ENCODE measurements around the gene PARP2.

Gene PARP2

DNA sequence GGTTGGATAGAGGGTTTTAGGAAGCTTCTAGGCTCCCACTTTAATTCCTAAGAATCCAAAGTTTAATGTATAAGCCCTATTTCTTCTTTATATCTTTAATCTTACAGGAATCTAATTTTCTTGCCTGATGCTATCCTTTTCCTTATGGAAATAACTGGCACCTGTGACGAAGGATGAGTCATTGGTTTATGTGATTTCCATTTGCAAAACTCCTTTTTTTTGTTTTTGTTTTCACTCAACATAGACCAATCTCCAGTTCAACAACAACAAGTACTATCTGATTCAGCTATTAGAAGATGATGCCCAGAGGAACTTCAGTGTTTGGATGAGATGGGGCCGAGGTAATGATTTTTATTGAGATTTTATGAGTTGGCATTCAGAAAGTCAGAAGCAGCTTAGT lies 6.8 kb downstream of the PARP2 start:
- DNase-seq: no peak

DNA sequence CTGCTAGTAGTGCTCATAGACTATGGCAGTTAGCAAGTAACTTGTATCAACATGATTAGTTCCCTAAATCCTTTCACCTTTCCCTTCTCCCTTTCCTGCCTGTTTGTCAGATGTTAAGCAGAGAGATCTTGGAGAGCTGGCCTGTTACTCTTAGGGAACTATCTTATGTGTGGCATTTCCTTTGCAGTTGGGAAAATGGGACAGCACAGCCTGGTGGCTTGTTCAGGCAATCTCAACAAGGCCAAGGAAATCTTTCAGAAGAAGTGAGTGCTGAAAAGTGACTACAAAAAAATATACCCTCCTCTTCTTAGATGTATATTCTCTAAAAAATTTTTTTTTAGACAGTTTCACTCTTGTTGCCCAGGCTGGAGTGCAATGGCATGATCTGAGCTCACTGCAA lies 7.4 kb downstream of the PARP2 start:
- DNase-seq: no peak

DNA sequence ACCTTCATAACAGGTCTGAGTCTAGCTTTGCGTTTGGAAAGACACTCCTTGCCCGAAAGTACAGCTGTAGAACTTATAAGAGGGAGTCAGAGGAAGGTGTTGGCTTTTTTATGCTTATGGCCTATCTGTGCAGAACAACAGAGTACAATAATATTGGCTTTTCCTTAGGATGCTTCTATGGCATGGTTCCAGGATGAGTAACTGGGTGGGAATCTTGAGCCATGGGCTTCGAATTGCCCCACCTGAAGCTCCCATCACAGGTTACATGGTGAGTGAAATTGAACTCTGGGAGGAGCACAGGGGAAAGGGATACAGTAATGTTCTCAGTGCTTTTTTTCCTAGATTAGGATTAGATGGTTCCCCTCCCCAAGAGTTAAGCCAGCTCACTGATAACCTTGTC lies 13.0 kb downstream of the PARP2 start:
- no peak for DNase-seq

DNA sequence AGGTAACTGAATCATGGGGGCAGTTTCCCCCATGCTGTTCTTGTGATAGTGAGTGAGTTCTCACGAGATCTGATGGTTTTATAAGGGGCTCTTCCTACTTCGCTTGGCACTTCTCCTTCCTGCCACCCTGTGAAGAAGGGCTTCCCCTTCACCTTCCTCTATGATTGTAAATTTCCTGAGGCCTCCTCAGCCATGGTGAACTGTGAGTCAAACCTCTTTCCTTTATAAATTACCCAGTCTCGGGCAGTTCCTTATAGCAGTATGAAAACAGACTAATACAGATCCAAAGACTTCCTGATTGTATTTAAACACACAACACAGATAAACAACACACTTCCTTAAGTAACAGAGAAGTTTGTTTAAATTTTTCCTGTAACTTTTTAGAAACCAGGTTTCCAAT lies 15.0 kb downstream of the PARP2 start:
- peak; percentile 37 to 49 for DNase-seq

DNA sequence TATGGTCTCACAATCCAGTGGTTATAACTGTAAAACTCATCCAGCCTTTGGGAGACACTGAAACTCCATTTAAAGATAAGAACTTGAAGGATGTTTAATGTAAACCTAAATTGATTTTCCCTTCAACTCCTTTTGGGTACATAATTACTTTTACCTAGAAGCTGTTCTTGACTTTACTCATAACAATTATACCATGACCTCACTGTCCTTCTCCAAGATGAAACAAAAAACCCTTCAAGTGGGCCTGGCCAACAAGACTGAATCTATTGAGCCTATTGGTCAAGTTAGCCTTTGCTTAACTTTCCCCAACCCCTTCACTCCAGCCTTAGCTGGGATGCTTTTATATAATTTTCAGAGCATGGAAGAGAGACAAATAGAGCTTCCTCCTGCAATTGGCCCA lies 22.5 kb downstream of the PARP2 start:
- no peak for DNase-seq

DNA sequence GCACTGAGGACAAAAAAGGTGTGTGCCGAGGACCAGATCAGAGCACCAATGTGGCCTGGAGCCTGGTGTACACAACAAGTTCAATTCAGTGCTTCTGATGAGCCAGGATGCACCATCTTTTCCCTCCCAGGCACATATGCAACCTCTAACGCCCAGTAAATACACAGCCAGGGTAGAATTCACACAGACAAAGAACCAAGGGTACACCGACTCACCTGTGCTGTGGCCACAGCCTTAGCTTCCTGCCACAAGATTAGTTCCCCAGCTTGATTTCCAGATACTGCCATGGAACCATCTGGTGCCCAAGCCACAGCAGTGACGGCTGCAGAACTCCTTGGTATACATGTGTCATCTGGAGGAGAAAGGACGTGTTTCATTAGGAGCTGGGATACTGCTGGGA lies 29.4 kb downstream of the PARP2 start:
- no peak for DNase-seq

DNA sequence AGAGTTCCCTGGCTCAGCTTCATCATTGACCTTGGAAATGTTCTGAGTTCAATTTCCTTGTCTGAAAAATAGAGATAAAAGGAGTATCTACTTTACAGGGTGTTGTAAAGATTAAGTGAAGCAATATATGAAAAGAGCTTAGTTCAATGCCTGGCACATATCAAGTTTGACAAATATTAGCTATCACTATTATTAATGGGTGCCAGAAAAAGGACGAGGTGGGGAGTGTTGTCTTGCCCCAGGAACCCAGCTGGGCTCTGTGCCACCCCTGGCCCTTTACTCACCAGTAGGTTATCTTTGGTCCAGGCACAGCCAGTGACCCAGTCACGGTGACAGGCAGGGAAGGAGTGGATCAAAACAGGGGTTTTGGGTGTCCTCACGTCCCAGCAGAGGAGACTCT lies 32.0 kb downstream of the PARP2 start:
- no peak for DNase-seq

DNA sequence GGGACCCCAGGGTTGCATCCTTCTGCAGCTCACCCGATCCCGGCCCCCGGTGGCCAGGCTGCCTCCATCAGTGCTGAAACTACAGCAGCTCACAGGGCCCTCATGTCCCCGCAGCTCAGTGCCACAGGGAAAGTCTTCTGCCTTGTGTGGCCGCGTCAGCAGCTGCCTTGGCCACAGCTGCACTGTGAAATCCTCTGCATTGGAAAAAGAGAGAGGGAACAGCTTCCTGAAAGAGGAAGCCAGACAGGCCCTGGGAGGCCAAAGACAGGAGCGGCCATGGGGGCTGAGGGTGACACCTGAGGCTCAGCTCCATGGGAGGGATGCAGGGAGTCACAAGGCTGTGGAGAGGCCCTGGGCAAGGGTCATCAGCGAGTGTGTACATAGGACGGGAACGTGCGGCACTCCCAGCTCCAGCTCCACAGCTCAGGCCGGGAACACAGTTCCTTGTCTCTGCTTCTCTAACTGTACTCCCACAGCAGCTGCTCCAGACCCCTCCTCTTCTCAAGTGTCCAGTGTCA lies 32.7 kb downstream of the PARP2 start:
- DNase-seq: no peak

DNA sequence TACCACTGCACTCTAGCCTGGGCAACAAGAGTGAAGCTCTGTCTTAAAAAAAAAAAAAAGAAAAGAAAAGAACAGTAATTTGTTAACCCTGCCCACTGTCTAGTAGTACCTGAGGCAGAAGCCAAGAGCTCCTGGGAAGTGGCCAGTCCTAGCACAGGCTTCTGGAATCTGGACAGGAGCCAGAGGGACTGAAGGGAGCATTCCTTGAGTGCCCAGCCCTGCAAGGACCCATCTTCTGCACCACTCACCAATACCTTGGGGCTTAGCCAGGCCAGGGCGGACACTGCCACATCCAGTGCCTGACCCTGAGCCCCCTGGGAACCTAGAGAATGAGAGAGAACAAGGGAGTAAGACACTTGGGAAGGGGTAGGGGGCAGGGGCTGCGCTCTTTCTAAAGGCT lies 33.7 kb downstream of the PARP2 start:
- no peak for DNase-seq

DNA sequence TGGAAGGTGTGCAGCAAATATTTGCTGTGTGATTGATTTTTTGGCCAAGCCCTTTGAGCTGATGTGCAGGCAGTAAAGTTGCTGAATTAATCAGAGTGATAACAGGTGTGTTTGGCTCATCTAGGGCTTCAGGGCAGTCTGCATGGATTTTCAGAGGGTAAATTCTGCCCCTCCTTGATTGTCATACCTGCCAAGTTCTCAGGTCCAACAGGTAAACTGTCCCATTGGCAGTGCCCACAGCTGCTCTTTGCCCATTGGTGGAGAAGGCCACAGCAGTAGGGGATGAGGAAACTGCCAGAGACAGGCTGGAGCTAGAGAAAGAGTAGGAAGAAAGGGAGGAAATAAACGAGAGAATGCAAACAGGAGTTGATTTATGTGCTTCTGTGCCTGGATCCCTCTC lies 36.3 kb downstream of the PARP2 start:
- no peak for DNase-seq

DNA sequence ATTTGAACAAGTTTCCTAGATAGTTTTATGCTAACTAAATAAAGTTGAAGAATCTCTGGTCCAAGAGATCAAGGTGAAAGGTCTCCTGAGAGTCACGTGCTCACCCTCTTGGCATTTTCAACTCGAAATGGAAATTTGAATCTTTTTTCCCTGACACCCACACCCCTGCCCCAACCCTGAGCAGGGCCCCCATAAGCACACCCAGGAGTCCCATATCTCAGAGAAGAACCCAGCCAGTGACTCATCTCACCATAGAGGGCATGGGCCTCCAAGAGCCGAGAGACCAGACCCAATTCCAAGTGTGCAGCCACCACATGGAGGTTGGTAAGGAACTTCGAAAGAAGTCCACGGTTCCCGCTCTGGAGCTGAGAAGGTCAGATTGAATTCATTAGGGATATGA lies 37.2 kb downstream of the PARP2 start:
- no peak for DNase-seq

DNA sequence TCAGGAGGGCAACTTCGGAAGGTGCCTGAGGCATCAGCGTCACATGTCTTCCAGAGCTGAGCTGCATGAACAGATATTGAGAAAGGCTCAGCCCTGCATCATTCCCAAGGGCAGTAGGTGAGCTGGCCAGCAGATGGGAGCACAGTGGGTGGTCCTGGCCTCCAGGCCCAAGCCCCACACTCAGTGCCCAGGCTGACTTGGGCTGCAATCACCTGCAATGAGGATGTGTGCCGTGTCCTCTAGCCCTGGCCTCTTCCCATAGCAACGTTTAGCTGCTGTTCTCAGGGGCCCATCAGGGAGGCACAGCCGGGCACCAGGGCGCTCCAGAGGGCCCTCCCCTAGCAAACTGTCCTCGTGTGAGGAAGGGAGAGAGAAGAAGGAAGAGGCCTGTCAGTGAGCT lies 37.9 kb downstream of the PARP2 start:
- no peak for DNase-seq

DNA sequence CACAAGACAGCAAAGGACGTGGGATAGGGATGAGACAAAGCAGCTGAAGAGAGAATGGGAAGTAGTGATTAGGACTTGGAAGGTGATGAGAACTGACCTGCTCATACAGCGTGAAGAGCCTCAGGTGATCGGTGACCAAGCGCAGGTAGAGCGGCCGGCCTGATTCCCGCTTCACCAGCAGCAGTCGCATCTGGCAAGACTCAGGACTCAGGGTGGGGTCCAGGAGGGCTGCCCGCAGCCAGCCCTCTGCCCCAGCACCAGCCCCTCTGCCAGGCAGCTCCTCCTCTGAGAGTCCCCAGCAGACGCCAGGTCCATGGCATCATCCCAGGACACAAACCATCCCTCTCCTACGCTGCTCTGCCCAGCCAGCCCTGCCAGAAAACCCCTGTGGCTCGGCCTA lies 39.1 kb downstream of the PARP2 start:
- DNase-seq: no peak

DNA sequence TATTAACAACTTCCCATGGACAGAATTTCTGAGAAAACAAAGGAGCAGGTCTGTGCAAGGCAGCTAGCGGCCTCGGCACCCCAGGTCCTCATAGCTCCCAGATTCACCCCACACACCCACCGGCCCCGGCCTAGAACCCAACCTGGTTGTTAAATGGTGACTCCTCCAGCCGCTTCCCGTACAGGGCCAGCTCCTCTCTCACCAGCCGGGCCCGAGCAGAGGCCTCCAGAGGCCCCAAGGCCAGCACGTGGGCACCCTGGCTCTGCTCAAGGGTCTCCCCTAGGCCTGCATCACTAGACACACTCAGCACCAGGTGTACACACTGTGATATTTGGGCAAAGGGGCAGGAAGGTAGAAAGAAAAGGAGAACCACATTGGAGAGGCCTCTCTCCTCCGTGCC lies 39.6 kb downstream of the PARP2 start:
- DNase-seq: no peak

DNA sequence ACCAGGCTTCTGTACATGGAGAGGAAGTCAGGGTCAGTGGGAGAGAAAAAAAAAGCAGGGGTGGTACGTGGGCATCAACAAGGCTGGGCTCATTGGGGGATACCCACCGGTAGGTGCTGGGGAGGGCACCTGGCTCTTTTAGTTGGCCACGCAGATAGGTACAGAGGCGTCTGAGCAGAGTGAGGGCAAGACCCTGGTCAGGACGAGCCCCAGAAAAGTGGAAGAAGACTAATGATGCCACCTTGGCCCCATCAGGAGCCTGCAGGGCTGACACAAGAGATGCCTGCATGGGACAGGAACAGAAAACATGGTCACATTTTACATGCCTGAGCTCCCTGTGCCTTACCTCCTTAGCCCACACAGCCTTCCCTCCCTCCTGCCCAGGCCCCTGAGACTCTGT lies 40.2 kb downstream of the PARP2 start:
- DNase-seq: no peak

DNA sequence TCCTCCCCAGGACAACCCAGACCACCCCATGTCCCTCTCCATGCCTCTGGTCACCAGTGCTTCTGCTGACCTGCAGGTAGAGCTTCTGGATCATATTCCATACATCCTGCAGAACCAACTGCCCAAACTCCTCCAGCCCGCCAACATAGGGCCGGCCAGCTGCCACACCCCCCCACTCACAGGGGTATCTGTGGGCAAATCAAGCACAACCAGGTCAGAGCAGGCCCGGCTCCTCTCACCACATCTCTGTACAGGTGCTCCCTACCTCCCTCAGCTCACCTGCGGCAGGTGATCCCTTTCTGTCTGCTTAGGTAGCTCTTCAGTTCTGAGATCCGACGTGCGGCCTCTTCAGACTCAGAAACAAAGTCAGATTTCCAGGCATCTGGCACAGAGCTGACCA lies 40.9 kb downstream of the PARP2 start:
- DNase-seq: no peak

DNA sequence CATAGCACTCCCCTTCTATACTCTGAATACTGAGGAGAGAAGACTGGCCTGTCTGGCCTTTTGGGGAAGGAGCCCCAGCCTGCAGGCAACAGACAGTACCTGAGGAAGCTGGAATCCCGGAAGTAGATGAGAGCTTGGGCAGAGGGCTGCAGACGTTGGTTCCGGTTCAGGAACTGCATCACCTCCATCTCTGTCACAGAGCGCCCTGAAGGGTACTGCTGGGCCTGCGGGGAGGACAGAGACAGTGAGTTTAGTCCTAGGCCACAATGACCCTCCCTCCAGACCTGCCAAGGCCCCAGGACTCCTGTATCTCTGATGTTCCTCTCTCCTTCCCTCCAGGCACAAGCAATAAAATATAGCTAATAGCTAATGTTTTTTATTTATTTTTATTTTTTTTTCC lies 41.5 kb downstream of the PARP2 start:
- no peak for DNase-seq

DNA sequence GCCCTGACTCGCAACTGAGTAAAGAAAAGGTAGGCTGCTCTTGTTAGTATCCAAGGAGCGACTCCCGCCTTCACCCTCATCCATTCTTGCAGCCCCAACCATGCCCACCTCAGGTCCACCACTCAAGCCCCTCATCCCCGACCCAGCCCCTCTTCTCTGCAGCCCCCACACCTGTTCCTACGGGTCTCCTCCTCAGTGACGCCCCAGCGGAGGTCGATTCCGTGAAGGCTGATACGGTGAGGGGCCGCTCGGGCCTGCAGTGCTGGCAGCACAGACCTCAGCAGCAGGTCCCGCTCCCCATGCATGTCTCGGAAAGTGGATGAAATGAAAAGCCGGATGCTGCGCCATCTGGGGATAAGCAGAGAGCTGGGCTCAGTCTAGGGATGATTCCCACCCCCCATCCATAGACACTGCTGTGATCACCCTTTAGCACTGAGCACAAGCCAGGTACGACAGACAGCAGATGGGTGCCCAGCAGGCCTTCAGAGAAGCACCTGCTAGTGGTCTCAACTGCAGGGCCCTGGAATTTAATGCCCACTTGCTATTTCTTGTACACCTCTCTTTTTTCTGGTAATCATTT lies 42.9 kb downstream of the PARP2 start:
- no peak for DNase-seq

DNA sequence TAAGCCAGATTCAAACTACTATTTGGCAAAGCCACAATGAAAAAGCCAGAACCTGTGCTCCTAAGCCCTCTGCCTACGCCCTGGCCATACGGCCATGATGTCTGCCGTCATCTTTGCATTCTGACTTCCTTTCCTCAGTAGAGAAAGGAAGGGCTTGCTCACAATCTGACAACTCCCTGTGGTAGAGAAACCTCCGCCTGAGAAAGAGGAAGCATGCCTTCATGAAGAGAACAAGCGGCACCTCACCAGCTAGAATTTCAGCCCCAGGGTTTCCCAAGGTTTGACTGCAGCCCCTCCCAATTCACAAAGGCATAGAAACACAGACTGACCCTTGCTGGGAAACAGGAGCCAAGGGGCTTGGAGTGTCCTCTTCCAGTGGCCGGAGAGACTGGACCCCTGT lies 44.1 kb downstream of the PARP2 start:
- DNase-seq: peak; percentile 83 to 88

DNA sequence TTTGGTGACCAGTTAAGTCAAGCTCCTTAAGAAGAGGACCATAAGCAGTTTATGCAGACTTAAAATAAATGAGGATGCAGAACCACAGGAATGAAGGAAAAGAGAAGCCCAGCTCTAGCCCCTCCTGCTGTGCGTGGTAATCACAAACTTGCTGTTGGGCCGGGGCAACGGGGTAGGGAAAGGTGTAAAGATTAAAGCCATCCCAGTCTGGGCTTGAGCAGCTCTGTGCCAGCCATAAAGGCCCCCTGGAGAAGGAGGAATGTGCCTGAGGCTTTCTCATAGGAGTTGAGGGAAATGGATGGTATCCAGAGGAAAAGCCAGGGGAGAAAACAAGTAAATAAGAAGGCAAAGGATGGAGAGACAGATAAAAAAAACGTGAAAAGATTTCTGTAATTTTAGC lies 44.7 kb downstream of the PARP2 start:
- DNase-seq: no peak

DNA sequence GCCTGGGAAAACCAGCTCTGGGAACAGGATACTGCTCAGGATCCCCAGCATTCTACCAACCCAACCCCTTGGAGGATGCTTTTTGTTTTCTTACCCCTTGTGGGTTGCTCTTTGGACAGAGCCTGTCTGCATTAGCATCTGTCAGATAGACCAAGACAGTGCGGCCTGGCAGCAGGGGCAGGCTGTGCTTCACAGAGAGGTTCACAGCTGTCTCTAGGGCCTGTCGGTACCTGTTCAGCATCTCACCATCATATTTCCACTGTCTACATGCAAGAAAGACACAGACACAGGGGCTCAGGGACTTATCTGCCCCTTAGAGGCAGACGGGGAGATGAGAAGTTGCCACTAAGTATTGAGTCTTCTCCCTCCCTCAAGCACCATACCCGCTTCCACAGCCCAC lies 48.1 kb downstream of the PARP2 start:
- DNase-seq: no peak

DNA sequence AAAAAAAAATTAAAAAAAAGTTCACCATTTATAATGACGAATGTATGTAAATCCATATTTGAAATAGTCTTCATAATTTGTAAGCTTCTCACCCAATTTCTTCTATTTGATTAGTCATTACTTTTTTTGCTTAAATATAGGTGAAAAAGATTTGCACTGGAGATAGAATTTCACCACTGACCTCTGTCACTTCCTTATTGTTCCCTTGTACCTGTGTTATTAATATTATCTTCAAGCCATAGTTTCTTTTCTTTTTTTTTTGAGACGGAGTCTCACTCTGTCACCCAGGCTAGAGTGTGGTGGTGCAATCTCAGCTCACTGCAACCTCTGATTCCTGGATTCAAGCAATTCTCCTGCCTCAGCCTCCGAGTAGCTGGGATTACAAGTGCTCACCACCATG lies 54.1 kb downstream of the PARP2 start:
- DNase-seq: no peak

DNA sequence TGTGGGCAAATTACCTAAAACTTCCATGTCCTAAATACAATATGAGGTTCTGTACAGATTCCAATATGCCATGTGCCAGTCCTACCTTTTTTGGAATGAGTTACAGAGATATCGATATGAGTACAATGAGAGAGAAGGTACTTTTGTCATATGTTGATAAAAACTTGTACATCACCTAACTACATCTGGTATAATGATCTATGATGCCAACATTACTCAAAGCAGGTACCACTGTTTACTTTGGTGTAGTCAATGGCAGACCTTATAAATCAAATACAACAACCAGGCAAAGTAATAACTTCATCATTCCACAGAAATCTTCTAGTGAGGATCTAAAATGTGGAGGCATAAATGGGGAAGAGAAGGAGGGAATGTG lies 57.1 kb downstream of the PARP2 start:
- no peak for DNase-seq

DNA sequence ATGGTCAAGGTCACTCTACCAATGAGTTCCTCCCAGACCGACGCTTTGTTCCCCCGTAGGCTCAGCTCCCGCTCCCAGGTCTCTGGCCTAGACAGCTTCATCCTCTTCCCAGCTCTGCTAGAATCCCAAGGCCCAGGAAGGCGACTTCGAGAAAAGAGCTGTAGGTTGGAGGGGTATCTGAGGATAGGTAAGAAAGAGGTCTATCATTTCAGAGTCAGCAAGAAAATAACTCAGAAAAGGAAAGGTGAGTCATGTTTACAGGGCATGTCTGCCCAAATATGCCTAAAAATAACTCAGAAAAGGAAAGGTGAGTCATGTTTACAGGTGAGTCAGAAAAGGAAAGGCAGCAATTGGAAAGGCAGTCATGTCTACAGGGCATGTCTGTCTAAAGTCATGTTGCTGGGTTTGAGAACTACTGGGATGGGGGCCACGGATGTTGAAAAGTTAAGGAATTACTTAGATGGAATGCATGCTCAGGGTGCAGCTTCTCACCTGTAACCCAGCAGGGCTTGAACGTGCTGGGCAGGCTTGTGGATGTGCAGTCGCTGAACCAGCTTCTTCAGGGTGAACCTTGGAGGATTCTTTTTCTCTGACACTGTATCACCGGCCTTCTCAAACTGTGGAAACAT lies 57.6 kb downstream of the PARP2 start:
- DNase-seq: no peak

DNA sequence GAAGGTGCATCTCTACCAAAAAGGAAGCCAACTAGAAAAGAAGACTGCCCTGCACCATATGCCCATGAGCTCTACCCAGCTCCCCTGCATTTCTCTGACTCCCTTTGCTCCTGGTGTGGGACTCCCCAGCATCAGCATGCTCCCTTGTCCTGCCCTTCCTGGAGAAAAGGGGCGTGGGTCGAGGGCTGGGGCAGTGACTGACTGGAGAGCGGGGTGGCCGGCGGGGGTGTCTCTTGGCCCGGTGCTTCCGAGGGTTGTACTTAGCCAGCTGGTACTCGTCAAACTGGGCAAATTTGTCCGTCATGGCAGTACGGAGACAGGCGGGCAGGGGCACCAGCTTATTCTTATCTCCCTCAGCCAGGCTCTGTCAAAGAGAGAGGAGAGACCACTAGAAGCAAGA lies 60.1 kb downstream of the PARP2 start:
- no peak for DNase-seq
